ENCODE results near the gene FHOD1. TPM values are rescaled to one million over a fixed set of nuclear protein-coding genes. Genes with fewer than 3 reads are reported as not detected.

The FHOD1 gene
- total RNA-seq, 6 experiments from 2014 or later, result 46.3 to 55.9 (median 51.1) TPM

DNA sequence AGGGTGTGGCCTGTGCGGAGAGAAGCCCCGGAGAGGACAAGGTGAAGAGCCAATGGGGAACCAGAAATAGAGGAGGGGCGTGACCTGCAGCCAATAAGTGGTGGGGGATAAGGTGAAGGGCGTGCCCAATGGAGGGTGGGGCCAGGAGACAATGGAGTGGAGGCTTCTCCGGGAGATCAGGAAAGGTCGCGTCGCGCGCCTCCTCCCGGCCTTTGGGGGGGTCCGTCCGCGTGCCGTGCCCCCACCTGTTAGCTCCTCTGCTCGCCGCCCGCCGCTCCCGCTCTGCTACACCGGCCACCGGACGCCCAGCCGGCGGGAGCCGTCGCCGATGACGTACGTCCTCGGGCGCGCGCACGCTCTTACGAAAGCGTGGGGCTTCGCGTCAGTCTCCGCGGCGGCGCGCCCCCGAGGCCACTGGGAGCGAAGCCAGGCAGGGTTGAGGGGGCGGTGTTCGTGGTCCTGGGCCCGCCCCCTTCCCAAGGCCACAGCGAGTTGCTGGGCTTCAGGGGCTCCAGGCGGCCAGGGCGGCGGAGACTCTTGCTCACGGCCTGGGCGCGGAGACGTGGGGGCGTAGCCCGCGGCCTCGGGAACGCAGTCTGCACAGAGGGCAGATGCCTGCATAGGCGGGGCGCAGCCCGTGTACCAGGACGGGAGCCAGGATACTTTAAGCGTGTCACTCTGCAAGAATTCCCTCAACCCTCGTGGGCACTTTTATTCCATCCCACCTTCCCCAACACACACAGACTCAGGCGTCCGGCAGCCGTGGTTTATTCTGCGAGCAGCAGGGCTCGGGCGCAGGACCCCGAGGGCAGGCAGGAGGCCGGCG lies 63.4 kb downstream of the FHOD1 start, which contains the start of gene MATCAP1:
Gene MATCAP1, minus strand, starts transcription at position 337 of the 826 bp plus-strand sequence. CDS start 3,353 bp downstream, outside the sequence.
- peaks cover 3% of the 10 kb centered on the region; the same call in 1 of the 2 replicates for H3K36me3 Mint-ChIP-seq (ENCODE audit: low read depth)
- DNase-seq, result peak; percentile 96
- peaks cover 21% of the 10 kb centered on the region for H3K4me1 Mint-ChIP-seq (ENCODE audit: low read depth)
- no peak within 1 kb of the TSS for H3K27ac Mint-ChIP-seq
- peak; percentile 13; the same call in 1 of the 2 replicates for TF ChIP-seq CTCF (IDR thresholded peaks at IDR 0.05)
- no peaks in the 10 kb centered on the region for H3K9me3 Mint-ChIP-seq
- peaks cover 3% of the 10 kb centered on the region for H3K27me3 Mint-ChIP-seq (ENCODE audit: insufficient read depth)
- H3K4me3 Mint-ChIP-seq, result no peak within 1 kb of the TSS

- no peak for DNase-seq
These were observed 64.0 kb downstream of the FHOD1 start for GRCh38 chr16:67183284-67183626.

GRCh38 chr16:67182288-67182687 lies 65.0 kb downstream of the FHOD1 start:
- H3K4me1 Mint-ChIP-seq (ENCODE audit: low read depth), result peaks cover 21% of the 10 kb centered on the region
- no peaks in the 10 kb centered on the region for H3K9me3 Mint-ChIP-seq
- no peak for DNase-seq
- no peak overlapping the region for H3K27ac Mint-ChIP-seq
- H3K36me3 Mint-ChIP-seq (ENCODE audit: low read depth), result peaks cover 4% of the 10 kb centered on the region; the same call in 1 of the 2 replicates
- no peak overlapping the region for H3K4me3 Mint-ChIP-seq
- no peak for TF ChIP-seq CTCF (IDR thresholded peaks at IDR 0.05)
- H3K27me3 Mint-ChIP-seq (ENCODE audit: insufficient read depth), result peaks cover 3% of the 10 kb centered on the region

More at GRCh38 chr16:67183284-67183626, 64.0 kb downstream of the FHOD1 start:
- H3K9me3 Mint-ChIP-seq, result no peaks in the 10 kb centered on the region
- peaks cover 4% of the 10 kb centered on the region; the same call in 1 of the 2 replicates for H3K36me3 Mint-ChIP-seq (ENCODE audit: low read depth)
- no peak overlapping the region for H3K27ac Mint-ChIP-seq
- peaks cover 3% of the 10 kb centered on the region for H3K27me3 Mint-ChIP-seq (ENCODE audit: insufficient read depth)
- peaks cover 21% of the 10 kb centered on the region for H3K4me1 Mint-ChIP-seq (ENCODE audit: low read depth)
- no peak for TF ChIP-seq CTCF (IDR thresholded peaks at IDR 0.05)
- no peak overlapping the region for H3K4me3 Mint-ChIP-seq

- H3K27ac Mint-ChIP-seq, result no peak overlapping the region
- DNase-seq, result peak; percentile 82
- no peaks in the 10 kb centered on the region; the same call in 1 of the 2 replicates for H3K27me3 Mint-ChIP-seq (ENCODE audit: insufficient read depth)
- H3K4me3 Mint-ChIP-seq, result no peak overlapping the region
- H3K9me3 Mint-ChIP-seq, result no peaks in the 10 kb centered on the region
- TF ChIP-seq CTCF (IDR thresholded peaks at IDR 0.05), result no peak
- H3K4me1 Mint-ChIP-seq (ENCODE audit: low read depth), result peaks cover 15% of the 10 kb centered on the region
- H3K36me3 Mint-ChIP-seq (ENCODE audit: low read depth), result peaks cover 4% of the 10 kb centered on the region; the same call in 1 of the 2 replicates
These were observed 65.9 kb downstream of the FHOD1 start for GRCh38 chr16:67181346-67181745.

- peaks cover 3% of the 10 kb centered on the region for H3K4me1 Mint-ChIP-seq (ENCODE audit: low read depth)
- H3K9me3 Mint-ChIP-seq, result no peaks in the 10 kb centered on the region
- DNase-seq, result no peak
- H3K4me3 Mint-ChIP-seq, result no peak overlapping the region
- H3K27ac Mint-ChIP-seq, result no peak overlapping the region
- TF ChIP-seq CTCF (IDR thresholded peaks at IDR 0.05), result no peak
- H3K27me3 Mint-ChIP-seq (ENCODE audit: insufficient read depth), result no peaks in the 10 kb centered on the region; the same call in 1 of the 2 replicates
- peaks cover 4% of the 10 kb centered on the region; the same call in 1 of the 2 replicates for H3K36me3 Mint-ChIP-seq (ENCODE audit: low read depth)
These were observed 67.1 kb downstream of the FHOD1 start for GRCh38 chr16:67180166-67180565.
